ENCODE measurements around the gene NEMF. TPM values are rescaled to one million over a fixed set of nuclear protein-coding genes. Genes with fewer than 3 reads are reported as not detected.
"Not testable (repeated sequence)": the region's sequence is repeated elsewhere in the genome, so short reads cannot be mapped to it uniquely, and the experiment has no call there.

NEMF gene
- total and polyA plus RNA-seq, 2 donors (not counting 1 experiment from before 2014, with no cell fraction given) = 26.7 to 127 TPM

- TF ChIP-seq, protein P1, sequence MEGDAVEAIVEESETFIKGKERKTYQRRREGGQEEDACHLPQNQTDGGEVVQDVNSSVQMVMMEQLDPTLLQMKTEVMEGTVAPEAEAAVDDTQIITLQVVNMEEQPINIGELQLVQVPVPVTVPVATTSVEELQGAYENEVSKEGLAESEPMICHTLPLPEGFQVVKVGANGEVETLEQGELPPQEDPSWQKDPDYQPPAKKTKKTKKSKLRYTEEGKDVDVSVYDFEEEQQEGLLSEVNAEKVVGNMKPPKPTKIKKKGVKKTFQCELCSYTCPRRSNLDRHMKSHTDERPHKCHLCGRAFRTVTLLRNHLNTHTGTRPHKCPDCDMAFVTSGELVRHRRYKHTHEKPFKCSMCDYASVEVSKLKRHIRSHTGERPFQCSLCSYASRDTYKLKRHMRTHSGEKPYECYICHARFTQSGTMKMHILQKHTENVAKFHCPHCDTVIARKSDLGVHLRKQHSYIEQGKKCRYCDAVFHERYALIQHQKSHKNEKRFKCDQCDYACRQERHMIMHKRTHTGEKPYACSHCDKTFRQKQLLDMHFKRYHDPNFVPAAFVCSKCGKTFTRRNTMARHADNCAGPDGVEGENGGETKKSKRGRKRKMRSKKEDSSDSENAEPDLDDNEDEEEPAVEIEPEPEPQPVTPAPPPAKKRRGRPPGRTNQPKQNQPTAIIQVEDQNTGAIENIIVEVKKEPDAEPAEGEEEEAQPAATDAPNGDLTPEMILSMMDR (IDR thresholded peaks at IDR 0.05) = no peak
- TF ChIP-seq EZH2 (IDR thresholded peaks at IDR 0.05; ENCODE audit: borderline replicate concordance, insufficient read depth, low read depth, low read length, poor library complexity, severe bottlenecking) = no peak
- Histone ChIP-seq H3K27me3 (replicated peaks in 1 of 4; ENCODE audit: control extremely low read depth in 1 of 4, control insufficient read depth in 3 of 4, insufficient read depth in 4 of 4, low read length in 3 of 4) (no peaks in the 10 kb centered on the region), H3K9ac (ENCODE audit: low read length) (no peak overlapping the region), H2AFZ (ENCODE audit: insufficient read depth, low read depth, low read length, poor library complexity, severe bottlenecking) (no peak overlapping the region), H3K4me2 (replicated peaks; ENCODE audit: low read depth, low read length, poor library complexity, severe bottlenecking) (no peak overlapping the region), H3K36me3 (replicated peaks in 1 of 2; ENCODE audit: control extremely low read depth in 1 of 2, control insufficient read depth in 1 of 2, extremely low read depth in 1 of 2, insufficient read depth in 2 of 2, low read length in 1 of 2) (peaks cover 30 to 66% of the 10 kb centered on the region in 2 experiments), H3K79me2 (ENCODE audit: control insufficient read depth, insufficient read depth, low read length) (no peaks in the 10 kb centered on the region), H3K4me3 (ENCODE audit: control extremely low read depth in 1 of 5, extremely low read depth in 1 of 5, insufficient read depth in 1 of 5, low read depth in 2 of 5, low read length in 4 of 5) (no peak overlapping the region), H3K9me3 (ENCODE audit: control extremely low read depth in 1 of 3, control insufficient read depth in 2 of 3, insufficient read depth in 1 of 3, low read length in 2 of 3) (no peaks in the 10 kb centered on the region), H4K20me1 (ENCODE audit: control insufficient read depth, insufficient read depth, low read length, poor library complexity, severe bottlenecking) (no peaks in the 10 kb centered on the region), H3K4me1 (ENCODE audit: control insufficient read depth in 2 of 2, insufficient read depth in 2 of 2, low read length in 2 of 2) (no peaks in the 10 kb centered on the region), H3K27ac (ENCODE audit: low read length in 2 of 2) (no peak overlapping the region)
- DNase-seq = no peak
- no peaks in the 10 kb centered on the region for H3K27me3 Mint-ChIP-seq
- POLR2A ChIA-PET = no interaction called here
- CTCF ChIA-PET = no interaction called here
- WGBS (ENCODE audit: insufficient coverage) = no CpG with 5 or more reads among the region's 2 CpGs
- ATAC-seq (ENCODE audit: low read depth) = no peak
- intact Hi-C loops (cut with micrococcal nuclease) = no loop called here
- no peak overlapping the region for H3K4me3 Mint-ChIP-seq
- H3K9me3 Mint-ChIP-seq (ENCODE audit: insufficient read depth) = no peaks in the 10 kb centered on the region
- H3K4me1 Mint-ChIP-seq = no peaks in the 10 kb centered on the region
- H3K27ac Mint-ChIP-seq = no peak overlapping the region
Observed at GRCh38 chr14:49778421-49778820, 74.2 kb downstream of the NEMF start.

- peaks cover 22% of the 10 kb centered on the region for H3K79me2 ChIP-seq (ENCODE audit: control insufficient read depth, insufficient read depth, low read length)
- Mint-ChIP-seq H3K27me3 (no peaks in the 10 kb centered on the region), H3K27ac (peak overlapping the region; percentile 20), H3K4me3 (no peak overlapping the region), H3K9me3 (ENCODE audit: insufficient read depth) (no peaks in the 10 kb centered on the region), H3K4me1 (peaks cover 17% of the 10 kb centered on the region)
- no CpG with 5 or more reads among the region's 1 CpG for WGBS (ENCODE audit: insufficient coverage)
- no peak for ATAC-seq (ENCODE audit: low read depth)
- no peaks in the 10 kb centered on the region for H3K9me3 ChIP-seq (ENCODE audit: control extremely low read depth in 1 of 3, control insufficient read depth in 2 of 3, insufficient read depth in 1 of 3, low read length in 2 of 3)
- intact Hi-C loops (cut with micrococcal nuclease) = no loop called here
- H3K36me3 ChIP-seq (replicated peaks in 1 of 2; ENCODE audit: control extremely low read depth in 1 of 2, control insufficient read depth in 1 of 2, extremely low read depth in 1 of 2, insufficient read depth in 2 of 2, low read length in 1 of 2) = peaks cover 17 to 40% of the 10 kb centered on the region in 2 experiments
- no peaks in the 10 kb centered on the region for H3K27me3 ChIP-seq (replicated peaks in 1 of 4; ENCODE audit: control extremely low read depth in 1 of 4, control insufficient read depth in 3 of 4, insufficient read depth in 4 of 4, low read length in 3 of 4)
- peak overlapping the region in 1 of 2 donors; percentile 56 for H3K27ac ChIP-seq (ENCODE audit: low read length in 2 of 2)
- peaks cover 15% of the 10 kb centered on the region for H4K20me1 ChIP-seq (ENCODE audit: control insufficient read depth, insufficient read depth, low read length, poor library complexity, severe bottlenecking)
- peaks cover 13 to 17% of the 10 kb centered on the region in 2 donors for H3K4me1 ChIP-seq (ENCODE audit: control insufficient read depth in 2 of 2, insufficient read depth in 2 of 2, low read length in 2 of 2)
- H2AFZ ChIP-seq (ENCODE audit: insufficient read depth, low read depth, low read length, poor library complexity, severe bottlenecking) = no peak overlapping the region
- TF ChIP-seq, protein P1 (IDR thresholded peaks at IDR 0.05) = no peak
- TF ChIP-seq EZH2 (IDR thresholded peaks at IDR 0.05; ENCODE audit: borderline replicate concordance, insufficient read depth, low read depth, low read length, poor library complexity, severe bottlenecking) = no peak
- no peak overlapping the region for H3K4me3 ChIP-seq (ENCODE audit: control extremely low read depth in 1 of 5, extremely low read depth in 1 of 5, insufficient read depth in 1 of 5, low read depth in 2 of 5, low read length in 4 of 5)
- no peak overlapping the region for H3K9ac ChIP-seq (ENCODE audit: low read length)
- ChIA-PET CTCF (interaction anchor here (0.7 kb wide), 1 partner anchor 313 kb away, joined by 3 read pairs; no protein-coding TSS in a partner anchor), POLR2A (no interaction called here)
- no peak overlapping the region for H3K4me2 ChIP-seq (replicated peaks; ENCODE audit: low read depth, low read length, poor library complexity, severe bottlenecking)
- no peak for DNase-seq
Observed at GRCh38 chr14:49774106-49774505, 78.5 kb downstream of the NEMF start.

- H3K27ac Mint-ChIP-seq = peak overlapping the region; percentile 17
Observed at GRCh38 chr14:49771691-49772090, 80.9 kb downstream of the NEMF start.

More at GRCh38 chr14:49771691-49772090, 80.9 kb downstream of the NEMF start:
- H3K9me3 Mint-ChIP-seq (ENCODE audit: insufficient read depth); H2AFZ ChIP-seq (ENCODE audit: insufficient read depth, low read depth, low read length, poor library complexity, severe bottlenecking); ATAC-seq (ENCODE audit: low read depth); H3K27ac ChIP-seq (ENCODE audit: low read length in 2 of 2); H3K4me3 Mint-ChIP-seq; DNase-seq; H3K27me3 ChIP-seq (replicated peaks in 1 of 4; ENCODE audit: control extremely low read depth in 1 of 4, control insufficient read depth in 3 of 4, insufficient read depth in 4 of 4, low read length in 3 of 4); H3K4me2 ChIP-seq (replicated peaks; ENCODE audit: low read depth, low read length, poor library complexity, severe bottlenecking); H3K4me3 ChIP-seq (ENCODE audit: control extremely low read depth in 1 of 5, extremely low read depth in 1 of 5, insufficient read depth in 1 of 5, low read depth in 2 of 5, low read length in 4 of 5); H3K9ac ChIP-seq (ENCODE audit: low read length); H3K9me3 ChIP-seq (ENCODE audit: control extremely low read depth in 1 of 3, control insufficient read depth in 2 of 3, insufficient read depth in 1 of 3, low read length in 2 of 3); intact Hi-C loops (cut with micrococcal nuclease); H3K27me3 Mint-ChIP-seq: not testable (repeated sequence)
- Histone ChIP-seq H3K79me2 (ENCODE audit: control insufficient read depth, insufficient read depth, low read length) (peaks cover 33% of the 10 kb centered on the region), H3K4me1 (ENCODE audit: control insufficient read depth in 2 of 2, insufficient read depth in 2 of 2, low read length in 2 of 2) (peaks cover 22 to 28% of the 10 kb centered on the region in 2 donors), H3K36me3 (replicated peaks in 1 of 2; ENCODE audit: control extremely low read depth in 1 of 2, control insufficient read depth in 1 of 2, extremely low read depth in 1 of 2, insufficient read depth in 2 of 2, low read length in 1 of 2) (peaks cover 12 to 28% of the 10 kb centered on the region in 2 experiments), H4K20me1 (ENCODE audit: control insufficient read depth, insufficient read depth, low read length, poor library complexity, severe bottlenecking) (peaks cover 15% of the 10 kb centered on the region)
- peaks cover 31% of the 10 kb centered on the region for H3K4me1 Mint-ChIP-seq
- ChIA-PET CTCF (interaction anchor here (0.7 to 1.0 kb wide), 2 partner anchors 12 to 137 kb away, joined by 3 read pairs; partner anchors contain the start of gene DNAAF2), POLR2A (interaction anchor here (1.2 kb wide), 1 partner anchor 8 kb away, joined by 3 read pairs; no protein-coding TSS in a partner anchor)
- 100% methylated on average over 10 of the region's 10 CpGs for WGBS (ENCODE audit: insufficient coverage)

All from B cell (primary cell).